Psoas muscle (tissue), 8 donors: ENCODE measurements around the gene HEXIM1. TPM values are rescaled to one million over a fixed set of nuclear protein-coding genes. Genes with fewer than 3 reads are reported as not detected.

Experiments
- ATAC-seq, 4 donors: fragments of 200-7000 bp; cut with Tn5 transposase; one replicate each; pipeline ENCODE4 v1.9.1; 2020; ENCODE audit warnings: moderate library complexity in 3 of 4, mild to moderate bottlenecking in 2 of 4
- DNase-seq, 2 donors: peaks; one replicate each; pipeline ENCODE4 v3.0.0-alpha.2; 2020
- H3K27ac ChIP-seq: fragments of 200-600 bp; one replicate; pipeline ENCODE4 v1.8.0; 2022
- H3K27me3 ChIP-seq, 3 donors: fragments of 200-600 bp in 1 of 3; one replicate each; pipeline versions ENCODE4 v1.6.1 to v1.8.0; 2013 to 2022; ENCODE audit warnings: low read length in 2 of 3, mild to moderate bottlenecking in 2 of 3, moderate library complexity in 1 of 3; ENCODE audit not compliant: insufficient read depth in 3 of 3
- H3K36me3 ChIP-seq, 2 donors: fragments of 200-600 bp in 1 of 2; one replicate each; pipeline versions ENCODE4 v1.6.1 to v1.8.0; 2013 to 2022; ENCODE audit warnings: low read depth in 1 of 2, mild to moderate bottlenecking in 1 of 2, moderate library complexity in 1 of 2; ENCODE audit not compliant: insufficient read depth in 1 of 2
- H3K4me1 ChIP-seq: fragments of 200-600 bp; one replicate; pipeline ENCODE4 v1.8.0; 2022
- H3K4me3 ChIP-seq: fragments of 200-600 bp; one replicate; pipeline ENCODE4 v1.8.0; 2022; ENCODE audit warnings: mild to moderate bottlenecking
- H3K9me3 ChIP-seq: fragments of 200-600 bp; one replicate; pipeline ENCODE4 v1.8.0; 2022
- CTCF ChIP-seq: fragments of 200-600 bp; IDR thresholded peaks from one replicate; pipeline ENCODE4 v1.8.0; 2022; ENCODE audit warnings: antibody characterized with exemption
- WGBS, 3 donors: extraction: QIAGEN DNeasy Blood & Tissue Kit; methylation state at CpG; one replicate each; pipeline versions ENCODE4 v1.1.6 to v1.1.7; 2013; 5-methylcytosine and 5-hydroxymethylcytosine counted together
- intact Hi-C, 2 donors: fragments of 100-400 bp; cut with DNase I; formaldehyde crosslinking; loops; one replicate each; pipeline versions ENCODE4 v1.11.0 to v1.14.2; 2022
- polyA plus RNA-seq, 3 donors: library from polyadenylated mRNA; stranded (reverse); fragments of 200-250 nt; gene quantifications; one replicate each; pipeline ENCODE4 v1.2.3, GENCODE V29; 2013
- total RNA-seq, 4 donors: library from RNA; stranded (reverse); fragmentation: NEBNext Ultra II Directional in 2 of 4; extraction: Animal tissue kit (Norgen Biotek cat#: 25700) in 2 of 4; gene quantifications; one replicate each; pipeline versions ENCODE4 v1.2.1 to v1.2.4, GENCODE V29; 2021 to 2023
- donor health status: healthy with polysubstance abuse.
- donor health status: DM: no; HTN: no; CAD: no; lungs with moderate emphysema.
- donor health status: Bipolar disorder and iron deficiency.
- donor health status: healthy.
- donor health status: DM: yes; HTN: yes; CAD: no.
- donor health status: DM: no; HTN: no; CAD: no.
- donor health status: DM: no; HTN: no; CAD: no.
- donor health status: DM: yes; HTN: yes; CAD: no.

The HEXIM1 gene
- total and polyA plus RNA-seq, 7 donors, result 9.5 to 127 (median 29.2) TPM

GRCh38 chr17:45117848-45118646 is 30.2 kb upstream of the HEXIM1 start:
- Histone ChIP-seq H3K9me3 (no peaks in the 10 kb centered on the region), H3K27me3 (no peaks in the 10 kb centered on the region), H3K4me1 (peaks cover 10% of the 10 kb centered on the region), H3K36me3 (peaks cover 0 to 23% of the 10 kb centered on the region in 2 donors), H3K4me3 (no peak overlapping the region), H3K27ac (no peak overlapping the region)
- TF ChIP-seq CTCF, result no peak
- DNase-seq (peak in 1 of 2 donors; percentile 10), ATAC-seq (no peak)
- WGBS, 3 donors, result 88 to 91% (median 89%) methylated on average over 20 of the region's 20 CpGs
- intact Hi-C loops, result no loop called here

DNA sequence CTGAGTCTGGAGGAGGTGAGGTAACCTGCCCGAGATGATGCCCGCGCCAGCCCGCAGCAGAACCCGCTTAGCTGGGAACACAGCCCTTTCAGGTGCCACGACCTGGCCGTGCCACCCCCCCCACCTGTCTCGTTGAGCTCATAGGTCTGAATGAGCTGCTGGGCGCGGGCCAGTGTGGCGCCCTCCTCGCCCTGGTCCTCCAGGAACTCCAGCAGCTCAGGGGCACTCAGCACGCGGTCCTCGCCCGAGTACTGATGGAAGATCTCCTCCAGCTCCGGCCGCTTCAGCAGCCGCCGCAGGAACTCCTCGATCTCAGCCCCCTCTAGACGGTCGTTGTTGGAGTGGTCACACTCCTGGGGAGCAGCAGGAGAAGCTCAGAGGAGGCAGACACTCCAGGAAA is 29.6 kb upstream of the HEXIM1 start:
- H3K27ac ChIP-seq, result no peak overlapping the region
- H3K4me1 ChIP-seq, result peaks cover 13% of the 10 kb centered on the region
- no peaks in the 10 kb centered on the region for H3K9me3 ChIP-seq
- TF ChIP-seq CTCF, result no peak
- intact Hi-C loops, result no loop called here
- H3K27me3 ChIP-seq, result no peaks in the 10 kb centered on the region
- DNase-seq (peak in 1 of 2 donors; percentile 10), ATAC-seq (no peak)
- peaks cover 0 to 17% of the 10 kb centered on the region in 2 donors for H3K36me3 ChIP-seq
- WGBS, 3 donors, result 92 to 95% (median 93%) methylated on average over 23 of the region's 23 CpGs
- H3K4me3 ChIP-seq, result no peak overlapping the region

DNA sequence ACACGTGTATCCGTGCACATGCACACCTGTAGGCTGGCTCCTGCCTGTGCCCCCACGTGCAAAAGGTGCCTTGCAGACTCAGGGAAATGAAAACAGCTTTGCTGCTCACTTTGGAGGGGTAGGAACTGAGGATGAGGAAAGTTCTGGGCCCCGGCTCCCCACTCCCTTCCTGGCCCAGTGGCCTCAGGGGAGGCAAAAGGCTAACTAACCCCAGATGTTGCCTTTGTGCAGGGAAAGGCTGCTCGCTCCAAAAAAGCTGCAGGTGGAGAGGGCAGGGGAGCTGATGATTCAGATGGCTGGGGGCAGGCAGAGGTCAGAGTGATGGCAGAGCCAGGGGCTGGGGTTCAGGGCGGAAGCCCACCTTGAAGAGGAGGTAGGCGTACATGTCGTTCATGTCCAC is 28.3 kb upstream of the HEXIM1 start:
- Histone ChIP-seq H3K27ac (no peak overlapping the region), H3K4me3 (no peak overlapping the region), H3K9me3 (no peaks in the 10 kb centered on the region), H3K4me1 (peaks cover 24% of the 10 kb centered on the region), H3K27me3 (no peaks in the 10 kb centered on the region), H3K36me3 (peaks cover 0 to 17% of the 10 kb centered on the region in 2 donors)
- intact Hi-C loops, result no loop called here
- TF ChIP-seq CTCF, result no peak
- DNase-seq, result no peak
- WGBS, 3 donors, result 80 to 86% (median 82%) methylated on average over 8 of the region's 8 CpGs
- no peak for ATAC-seq

DNA sequence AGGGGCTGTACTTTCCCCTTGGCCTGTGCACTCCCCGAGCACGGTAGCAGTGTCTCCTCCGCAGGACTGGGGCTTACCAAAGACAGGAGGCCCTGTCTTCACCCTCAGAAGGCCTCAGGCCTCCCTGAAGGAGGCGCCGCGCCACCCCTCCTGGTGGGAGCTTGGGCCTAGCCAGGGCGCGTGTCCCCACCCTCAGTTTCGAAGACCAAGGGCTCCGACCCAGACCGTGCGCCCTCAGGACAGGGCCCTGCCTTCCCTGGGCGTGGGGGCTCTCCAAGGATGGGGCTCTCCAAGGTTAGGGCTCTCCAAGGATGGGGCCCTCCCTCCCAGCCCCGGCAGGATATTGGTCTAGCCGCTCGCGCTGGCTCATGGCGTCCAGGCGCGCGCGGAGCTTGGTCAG is 27.7 kb upstream of the HEXIM1 start:
- Histone ChIP-seq H3K4me3 (no peak overlapping the region), H3K36me3 (peaks cover 0 to 17% of the 10 kb centered on the region in 2 donors), H3K27ac (no peak overlapping the region), H3K9me3 (no peaks in the 10 kb centered on the region), H3K4me1 (peaks cover 24% of the 10 kb centered on the region), H3K27me3 (no peaks in the 10 kb centered on the region)
- no peak for TF ChIP-seq CTCF
- intact Hi-C loops, result no loop called here
- WGBS, 3 donors, result 87 to 91% (median 89%) methylated on average over 21 to 22 of the region's 22 CpGs
- DNase-seq, result peak in 1 of 2 donors; percentile 11
- no peak for ATAC-seq
